T1000 (cell line): ENCODE data around the gene LRRC56.

Experiments
- DNase-seq: peaks from one replicate; lab custom pipeline; 2025; ENCODE audit warnings: mixed read lengths; lab: John Stamatoyannopoulos, UW

LRRC56 gene

DNA sequence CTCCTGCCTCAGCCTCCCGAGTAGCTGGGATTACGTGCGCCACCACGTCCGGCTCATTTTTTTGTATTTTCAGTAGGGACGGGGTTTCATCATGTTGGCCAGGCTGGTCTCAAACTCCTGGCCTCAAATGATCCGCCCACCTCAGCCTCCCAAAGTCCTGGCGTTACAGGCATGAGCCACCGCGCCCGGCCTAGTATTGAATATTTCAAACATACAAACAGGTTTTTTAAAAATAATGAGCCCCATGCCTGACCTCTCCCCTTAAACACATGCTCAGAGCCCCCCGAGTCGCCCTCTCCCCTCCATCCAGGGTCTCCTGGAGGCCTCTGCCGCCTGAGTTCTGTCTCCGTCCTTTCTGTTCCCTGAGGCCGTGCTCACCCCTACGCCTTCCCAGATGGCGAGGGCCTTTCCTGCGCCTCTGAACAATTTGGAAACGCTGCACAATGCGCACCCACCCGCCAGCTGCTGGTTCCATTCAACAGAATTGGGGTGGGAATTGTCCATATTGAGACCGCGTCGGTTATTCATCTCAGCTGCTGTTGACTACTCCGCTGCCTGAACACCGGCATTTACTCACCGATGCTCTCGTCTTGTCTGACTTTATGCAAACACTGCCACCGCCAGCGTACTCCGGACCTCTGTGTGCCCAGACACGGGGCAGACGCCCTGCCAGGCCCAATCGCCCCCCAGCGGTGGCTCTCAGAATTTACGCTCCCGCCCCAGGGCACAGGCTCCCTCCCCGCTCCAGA is 16.7 kb upstream of the LRRC56 start:
- DNase-seq, result no peak

- no peak for DNase-seq
Measured at GRCh38 chr11:521177-521688, 16.1 kb upstream of the LRRC56 start.

DNA sequence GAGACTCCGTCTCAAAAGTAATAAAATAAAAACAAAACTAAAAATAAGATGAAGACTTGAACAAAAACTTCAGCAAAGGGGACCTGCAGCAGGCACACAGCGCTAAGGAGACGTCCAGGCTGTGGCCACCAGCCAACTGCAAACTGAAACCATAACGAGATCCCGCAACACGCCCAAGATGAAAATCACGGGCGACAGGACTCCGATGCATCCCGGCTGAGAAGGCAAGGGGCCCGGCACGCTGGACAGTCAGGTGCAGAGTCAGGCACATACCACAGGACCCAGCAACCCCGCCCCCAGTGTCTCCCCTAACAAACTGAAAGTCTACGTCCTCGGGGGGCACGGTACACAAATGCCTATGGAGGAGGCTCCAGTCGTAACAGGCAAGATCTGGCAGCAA is 11.1 kb upstream of the LRRC56 start:
- DNase-seq, result no peak

GRCh38 chr11:528166-528814 is 9.0 kb upstream of the LRRC56 start:
- DNase-seq, result no peak

DNA sequence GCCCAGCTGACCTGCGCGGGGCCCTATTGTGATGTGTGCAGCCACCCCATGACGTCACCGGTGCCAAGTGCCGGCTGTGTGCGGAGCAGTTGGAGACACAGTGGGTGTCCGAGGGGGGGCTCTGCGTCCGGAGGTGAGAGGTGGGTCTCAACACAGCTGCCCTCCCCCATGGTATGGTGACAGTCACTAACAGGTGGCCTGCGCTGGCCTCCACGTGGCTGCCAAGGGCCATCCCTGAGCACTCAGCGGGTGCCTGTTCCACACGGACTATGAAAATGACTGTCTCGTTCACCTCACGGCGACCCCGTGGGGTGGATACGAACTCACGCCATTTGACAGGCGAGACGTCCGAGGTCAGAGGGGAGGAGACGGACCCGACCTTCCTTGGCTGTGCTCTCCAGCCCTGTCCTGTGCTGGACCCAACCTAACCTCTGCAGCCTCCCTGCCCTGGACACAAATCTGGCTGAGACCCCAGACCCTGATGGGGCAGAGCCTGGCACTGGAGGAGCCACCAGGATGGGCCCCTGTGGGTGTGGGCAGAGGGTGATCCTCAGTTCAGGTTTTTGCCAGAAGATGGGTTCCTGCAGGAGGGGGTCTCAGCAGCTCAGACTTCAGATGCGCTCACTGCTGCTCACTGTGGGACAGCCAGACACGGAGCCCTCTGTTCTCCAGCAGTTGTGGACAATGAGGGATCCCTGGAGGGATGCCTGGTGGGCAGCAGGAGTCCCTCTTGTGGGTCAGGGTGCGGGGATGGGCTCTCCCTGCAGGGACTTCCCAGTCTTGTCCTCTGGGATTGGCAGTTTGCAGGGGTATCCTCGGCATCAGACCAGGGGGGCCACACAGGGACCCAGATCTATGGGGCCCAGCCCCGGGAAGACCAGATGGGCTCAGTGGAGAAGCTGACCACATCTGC is 8.3 kb upstream of the LRRC56 start:
- no peak for DNase-seq

- no peak for DNase-seq
Measured at GRCh38 chr11:529728-530411, 7.5 kb upstream of the LRRC56 start.

DNA sequence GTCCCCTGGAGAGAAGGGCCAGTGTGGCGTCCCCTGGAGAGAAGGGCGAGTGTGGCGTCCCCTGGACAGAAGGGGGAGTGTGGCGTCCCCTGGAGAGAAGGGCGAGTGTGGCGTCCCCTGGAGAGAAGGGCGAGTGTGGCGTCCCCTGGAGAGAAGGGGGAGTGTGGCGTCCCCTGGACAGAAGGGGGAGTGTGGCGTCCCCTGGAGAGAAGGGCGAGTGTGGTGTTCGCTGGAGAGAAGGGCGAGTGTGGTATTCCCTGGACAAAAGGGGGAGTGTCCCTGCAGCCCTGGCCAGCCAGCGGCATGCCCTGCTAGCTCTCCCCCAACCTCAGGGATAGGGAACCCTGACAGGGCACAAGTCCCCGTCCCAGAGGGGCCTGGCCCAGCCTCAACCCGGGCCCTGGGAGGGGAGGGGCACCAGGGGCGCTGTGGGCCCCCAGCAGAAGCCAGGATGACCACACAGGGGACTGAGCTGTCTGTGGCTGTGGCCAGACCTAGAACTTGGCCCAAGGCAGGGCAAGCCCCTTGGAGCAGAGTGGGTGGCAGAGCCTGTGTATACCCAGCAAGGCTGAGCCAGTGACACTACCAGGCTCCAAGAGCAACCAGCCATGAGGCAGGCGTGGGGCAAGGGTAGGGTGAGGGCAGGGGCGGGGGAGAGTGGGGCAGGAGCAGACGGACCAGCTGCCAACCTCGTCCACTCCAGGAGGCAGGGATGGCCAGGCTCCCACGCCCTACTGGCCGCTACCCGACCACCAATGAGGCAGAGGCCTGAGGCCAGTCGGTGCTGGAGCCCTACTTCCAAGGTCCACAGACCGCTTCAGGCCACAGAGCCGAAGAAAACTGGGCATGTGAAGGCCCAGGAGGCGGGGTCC is 6.1 kb upstream of the LRRC56 start:
- DNase-seq, result no peak

DNA sequence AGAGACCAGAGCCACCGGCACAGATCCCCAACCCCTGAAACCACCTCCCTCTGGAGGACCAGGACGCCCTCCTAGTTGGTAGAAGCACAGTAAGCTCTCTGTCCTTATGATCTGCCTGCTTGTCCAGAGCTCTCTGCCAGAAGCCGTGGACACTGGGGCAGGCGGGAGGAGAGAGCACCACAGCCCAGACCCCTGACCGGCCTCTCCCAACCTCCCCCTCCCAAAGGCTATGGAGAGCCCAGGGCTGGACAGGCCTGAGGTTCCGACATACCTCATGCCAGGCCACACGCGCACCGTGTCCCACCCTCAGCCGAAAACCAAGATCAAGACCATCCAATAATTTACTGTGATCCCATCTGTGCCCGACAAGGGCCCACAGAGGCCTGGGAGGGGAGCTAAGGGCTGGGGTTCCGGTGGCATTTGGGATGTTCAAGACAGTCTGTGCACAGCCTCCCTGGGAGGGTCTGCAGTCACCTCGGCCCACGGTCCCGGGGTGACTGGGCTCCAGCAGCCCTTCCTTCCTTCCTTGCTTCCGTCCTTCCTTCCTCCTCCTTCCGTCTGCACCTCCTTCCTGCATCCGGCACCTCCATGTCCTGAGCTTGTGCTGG is 5.3 kb upstream of the LRRC56 start:
- no peak for DNase-seq

DNA sequence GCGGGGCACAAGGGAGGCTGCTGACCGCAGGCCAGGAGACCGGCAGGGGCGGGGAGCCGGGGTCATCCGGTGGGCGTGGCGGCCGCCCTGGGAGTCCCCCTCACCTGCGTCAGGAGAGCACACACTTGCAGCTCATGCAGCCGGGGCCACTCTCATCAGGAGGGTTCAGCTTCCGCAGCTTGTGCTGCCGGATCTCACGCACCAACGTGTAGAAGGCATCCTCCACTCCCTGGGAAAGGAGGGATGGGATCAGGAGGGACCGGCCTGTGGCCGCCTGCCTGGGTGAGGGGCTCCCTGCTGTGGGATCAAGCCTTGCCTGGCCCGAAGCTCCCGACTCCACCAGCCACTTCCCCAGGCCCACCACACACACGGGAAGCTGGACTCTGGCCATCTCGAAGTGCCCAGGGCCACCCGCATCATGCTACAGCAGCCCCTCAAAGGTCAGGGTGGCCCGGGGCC is 4.8 kb upstream of the LRRC56 start:
- DNase-seq, result no peak

- DNase-seq, result no peak
Measured at GRCh38 chr11:532986-533585, 4.2 kb upstream of the LRRC56 start.

DNA sequence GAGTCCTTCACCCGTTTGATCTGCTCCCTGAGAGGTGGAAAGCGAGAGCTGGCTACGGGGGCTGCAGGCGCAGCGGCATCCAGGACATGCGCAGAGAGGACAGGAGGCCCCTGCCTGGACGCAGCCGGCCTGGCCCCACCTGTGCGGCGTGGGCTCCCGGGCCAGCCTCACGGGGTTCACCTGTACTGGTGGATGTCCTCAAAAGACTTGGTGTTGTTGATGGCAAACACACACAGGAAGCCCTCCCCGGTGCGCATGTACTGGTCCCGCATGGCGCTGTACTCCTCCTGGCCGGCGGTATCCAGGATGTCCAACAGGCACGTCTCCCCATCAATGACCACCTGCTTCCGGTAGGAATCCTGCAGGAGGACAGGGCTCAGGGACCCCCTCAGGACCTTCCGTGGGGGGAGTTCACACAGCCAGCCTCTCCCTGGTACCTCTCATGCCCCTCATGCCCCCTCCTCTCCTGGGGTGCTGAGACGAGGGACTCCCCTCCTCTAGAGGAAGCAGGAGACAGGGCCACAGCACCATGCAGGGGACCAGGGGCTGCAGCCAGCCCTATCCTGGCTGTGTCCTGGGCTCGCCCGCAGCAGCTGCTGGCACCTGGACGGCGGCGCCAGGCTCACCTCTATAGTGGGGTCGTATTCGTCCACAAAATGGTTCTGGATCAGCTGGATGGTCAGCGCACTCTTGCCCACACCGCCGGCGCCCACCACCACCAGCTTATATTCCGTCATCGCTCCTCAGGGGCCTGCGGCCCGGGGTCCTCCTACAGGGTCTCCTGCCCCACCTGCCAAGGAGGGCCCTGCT is 3.5 kb upstream of the LRRC56 start:
- DNase-seq, result no peak

GRCh38 chr11:534396-535209 is 2.7 kb upstream of the LRRC56 start:
- no peak for DNase-seq

DNA sequence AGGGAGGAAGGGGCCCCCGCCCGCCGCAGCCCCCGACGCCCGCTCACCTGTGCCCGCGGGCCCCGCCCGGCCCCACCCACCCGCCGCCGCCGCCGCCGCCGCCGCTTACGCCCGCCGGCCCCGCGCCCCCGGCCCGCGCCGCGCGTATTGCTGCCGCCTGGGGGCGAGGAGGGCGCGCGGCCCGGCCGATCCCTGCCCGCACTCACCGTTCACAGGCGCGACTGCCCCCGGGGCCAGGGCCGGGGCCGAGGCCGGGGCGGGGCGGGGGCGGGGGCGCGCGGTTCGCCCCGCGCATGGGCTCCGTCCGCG is 2.2 kb upstream of the LRRC56 start:
- DNase-seq, result no peak

GRCh38 chr11:535519-536454 is 1.5 kb upstream of the LRRC56 start, which contains the start of gene HRAS:
HRAS (minus strand) TSS chr11:535576.
- peak; percentile 86 for DNase-seq

DNA sequence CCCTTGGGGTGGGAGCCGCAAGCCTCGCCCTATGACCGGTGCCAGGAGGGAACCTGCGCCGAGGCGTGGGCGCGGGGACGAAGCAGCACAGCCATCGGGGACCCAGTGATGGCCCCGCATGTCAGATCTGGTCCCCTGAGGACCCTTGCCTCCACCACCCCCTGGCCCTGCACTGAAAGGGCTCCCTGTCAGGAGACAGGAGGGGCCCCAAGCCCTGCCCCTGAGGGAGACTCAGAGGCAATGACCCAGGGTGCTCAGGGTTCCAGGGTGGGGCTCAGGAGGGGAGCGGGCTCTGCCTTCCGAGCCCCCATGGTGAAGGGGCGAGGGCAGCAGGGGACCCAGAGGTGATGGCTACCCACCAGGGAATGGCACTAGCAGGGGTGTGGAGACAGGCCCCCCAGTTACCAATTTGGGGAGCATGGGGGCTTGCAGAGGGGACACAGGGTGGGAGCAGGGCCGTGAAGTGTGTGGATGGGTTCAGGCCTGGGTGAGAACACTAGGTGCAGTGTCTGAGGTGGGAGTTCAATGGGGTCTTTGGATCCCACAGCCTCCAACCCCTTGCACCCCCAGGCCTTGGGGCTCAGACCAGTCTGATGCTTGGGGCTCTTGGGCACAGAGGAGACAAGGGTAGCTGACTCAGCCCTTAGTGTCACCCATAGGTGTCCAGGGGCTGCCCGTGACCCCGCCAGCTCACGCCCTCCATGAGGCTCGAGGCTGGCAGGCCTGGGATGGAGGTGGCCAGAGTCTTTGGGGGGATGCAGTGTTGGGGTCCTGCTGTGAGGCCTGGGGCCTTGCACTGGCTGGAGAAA is 499 bp downstream of the LRRC56 start:
- DNase-seq, result no peak

GRCh38 chr11:538431-539051 is 1.2 kb downstream of the LRRC56 start:
- no peak for DNase-seq
